ENCODE results near the gene ZBTB7A.

- TF ChIP-seq, protein P1, sequence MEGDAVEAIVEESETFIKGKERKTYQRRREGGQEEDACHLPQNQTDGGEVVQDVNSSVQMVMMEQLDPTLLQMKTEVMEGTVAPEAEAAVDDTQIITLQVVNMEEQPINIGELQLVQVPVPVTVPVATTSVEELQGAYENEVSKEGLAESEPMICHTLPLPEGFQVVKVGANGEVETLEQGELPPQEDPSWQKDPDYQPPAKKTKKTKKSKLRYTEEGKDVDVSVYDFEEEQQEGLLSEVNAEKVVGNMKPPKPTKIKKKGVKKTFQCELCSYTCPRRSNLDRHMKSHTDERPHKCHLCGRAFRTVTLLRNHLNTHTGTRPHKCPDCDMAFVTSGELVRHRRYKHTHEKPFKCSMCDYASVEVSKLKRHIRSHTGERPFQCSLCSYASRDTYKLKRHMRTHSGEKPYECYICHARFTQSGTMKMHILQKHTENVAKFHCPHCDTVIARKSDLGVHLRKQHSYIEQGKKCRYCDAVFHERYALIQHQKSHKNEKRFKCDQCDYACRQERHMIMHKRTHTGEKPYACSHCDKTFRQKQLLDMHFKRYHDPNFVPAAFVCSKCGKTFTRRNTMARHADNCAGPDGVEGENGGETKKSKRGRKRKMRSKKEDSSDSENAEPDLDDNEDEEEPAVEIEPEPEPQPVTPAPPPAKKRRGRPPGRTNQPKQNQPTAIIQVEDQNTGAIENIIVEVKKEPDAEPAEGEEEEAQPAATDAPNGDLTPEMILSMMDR (IDR thresholded peaks at IDR 0.05; ENCODE audit: low read depth, low read length): no peak
- TF ChIP-seq POLR2A (IDR thresholded peaks at IDR 0.05; ENCODE audit: extremely low read depth, insufficient read length) (no peak), MAX (IDR thresholded peaks at IDR 0.05; ENCODE audit: low read depth, low read length) (no peak), MYC (IDR thresholded peaks at IDR 0.05; ENCODE audit: low read depth, low read length) (no peak)
Measured at GRCh38 chr19:4018775-4019504, 47.8 kb downstream of the ZBTB7A start.

Data from NB4 (cell line).